Measurements from ENCODE around the gene CDK17. TPM values are rescaled to one million over a fixed set of nuclear protein-coding genes. Genes with fewer than 3 reads are reported as not detected.

The CDK17 gene
- total and polyA plus RNA-seq, 9 of the 15 experiments (the other 6 are each of a cell fraction or from before 2014, with no cell fraction given) = 4.8 to 39.3 (median 21.6) TPM

DNA sequence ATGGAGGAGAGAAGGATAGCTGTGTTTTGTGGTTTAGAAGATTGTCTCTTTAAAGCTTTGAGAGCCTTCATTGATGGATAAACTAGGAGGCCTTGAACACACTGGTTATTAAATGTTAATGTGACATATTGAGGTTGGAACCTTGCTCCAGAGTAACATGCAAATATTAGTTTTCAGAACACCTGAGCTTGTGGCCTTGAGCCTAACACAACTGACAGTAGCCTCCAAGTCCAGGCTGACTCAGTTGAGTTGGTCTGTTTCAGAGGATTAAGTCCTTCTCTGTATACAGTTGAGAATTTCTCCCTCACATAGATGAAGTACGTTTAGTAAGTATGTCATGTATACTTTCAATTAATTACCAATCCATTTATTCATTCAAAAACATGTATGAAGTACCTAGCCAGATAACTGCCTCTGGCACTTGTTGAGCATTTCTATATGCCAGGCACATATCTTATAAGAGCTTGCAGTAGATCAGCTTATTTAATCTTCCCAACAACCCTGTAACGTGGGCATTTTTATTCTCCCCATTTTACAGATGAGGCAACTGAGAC, 142.6 kb downstream of the CDK17 start:
- intact Hi-C loops (cut with micrococcal nuclease) (no loop called here), in situ Hi-C loops (cut with MboI) (no loop called here)
- Histone ChIP-seq H3K36me3 (ENCODE audit: control insufficient read depth, insufficient read depth, low read length) (peaks cover 17% of the 10 kb centered on the region; the same call in 1 of the 3 replicates), H3K9ac (ENCODE audit: insufficient read depth in 1 of 2, low read depth in 2 of 2, low read length in 2 of 2) (no peak overlapping the region), H3K79me2 (ENCODE audit: control insufficient read depth, insufficient read depth, low read length) (no peaks in the 10 kb centered on the region), H2AFZ (ENCODE audit: low read depth, low read length) (no peak overlapping the region), H3K4me1 (replicated peaks in 1 of 2; ENCODE audit: control insufficient read depth in 2 of 2, insufficient read depth in 2 of 2, low read length in 2 of 2) (no peaks in the 10 kb centered on the region), H4K20me1 (replicated peaks; ENCODE audit: control insufficient read depth, insufficient read depth, low read length) (no peaks in the 10 kb centered on the region), H3K4me2 (ENCODE audit: insufficient read depth, low read length) (no peak overlapping the region), H3K4me3 (no peak overlapping the region), H3K9me1 (ENCODE audit: control insufficient read depth, insufficient read depth, low read length) (no peaks in the 10 kb centered on the region), H3K27ac (ENCODE audit: extremely low read depth, low read depth, low read length) (no peak overlapping the region), H3K27me3 (ENCODE audit: control insufficient read depth in 2 of 2, insufficient read depth in 2 of 2, low read length in 2 of 2) (no peaks in the 10 kb centered on the region), H3K9me3 (replicated peaks; ENCODE audit: control insufficient read depth, insufficient read depth, low read depth, low read length) (no peaks in the 10 kb centered on the region)
- ChIA-PET CTCF (ENCODE audit: low intra/inter-chr PET ratio) (no interaction called here), POLR2A (interaction anchor here (0.6 to 1.8 kb wide), 4 partner anchors 10 to 222 kb away, joined by 3 to 6 read pairs (median 3); partner anchors contain the start of gene LTA4H)
- TF ChIP-seq PHB (CRISPR knock-in tag; IDR thresholded peaks at IDR 0.05) (no peak), ZNF41 (CRISPR knock-in tag; conservative IDR thresholded peaks at IDR 0.05) (no peak), ELF1 (tag; IDR thresholded peaks at IDR 0.05) (no peak), RBM39 (optimal IDR thresholded peaks at IDR 0.05; ENCODE audit: low read depth, low read length) (no peak)
- TF ChIP-seq, protein P1, sequence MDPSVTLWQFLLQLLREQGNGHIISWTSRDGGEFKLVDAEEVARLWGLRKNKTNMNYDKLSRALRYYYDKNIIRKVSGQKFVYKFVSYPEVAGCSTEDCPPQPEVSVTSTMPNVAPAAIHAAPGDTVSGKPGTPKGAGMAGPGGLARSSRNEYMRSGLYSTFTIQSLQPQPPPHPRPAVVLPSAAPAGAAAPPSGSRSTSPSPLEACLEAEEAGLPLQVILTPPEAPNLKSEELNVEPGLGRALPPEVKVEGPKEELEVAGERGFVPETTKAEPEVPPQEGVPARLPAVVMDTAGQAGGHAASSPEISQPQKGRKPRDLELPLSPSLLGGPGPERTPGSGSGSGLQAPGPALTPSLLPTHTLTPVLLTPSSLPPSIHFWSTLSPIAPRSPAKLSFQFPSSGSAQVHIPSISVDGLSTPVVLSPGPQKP (CRISPR knock-in tag; IDR thresholded peaks at IDR 0.05) = no peak
- 33% methylated on average over 2 of the region's 2 CpGs for WGBS (ENCODE audit: insufficient coverage, low coverage, missing lambda C conversion rate)
- DNase-seq (ENCODE audit: extremely low read depth in 1 of 4, low spot score in 3 of 4) (no peak), FAIRE-seq (peak; percentile 46), ATAC-seq (no peak)
- BruUV-seq (replicated peaks) = no TSS peak

All from K562 (cell line).